ENCODE measurements around the gene RALB. TPM values are rescaled to one million over a fixed set of nuclear protein-coding genes. Genes with fewer than 3 reads are reported as not detected.

RALB gene
- total RNA-seq, 4 donors from 2014 or later, result 22.4 to 42.8 (median 34.9) TPM

GRCh38 chr2:120206022-120206581 is 46.5 kb upstream of the RALB start:
- DNase-seq (ENCODE audit: low spot score in 2 of 2), result peak in 1 of 2 donors; percentile 83
- no peak for TF ChIP-seq POLR2A (IDR thresholded peaks at IDR 0.05)
- TF ChIP-seq, protein P1, sequence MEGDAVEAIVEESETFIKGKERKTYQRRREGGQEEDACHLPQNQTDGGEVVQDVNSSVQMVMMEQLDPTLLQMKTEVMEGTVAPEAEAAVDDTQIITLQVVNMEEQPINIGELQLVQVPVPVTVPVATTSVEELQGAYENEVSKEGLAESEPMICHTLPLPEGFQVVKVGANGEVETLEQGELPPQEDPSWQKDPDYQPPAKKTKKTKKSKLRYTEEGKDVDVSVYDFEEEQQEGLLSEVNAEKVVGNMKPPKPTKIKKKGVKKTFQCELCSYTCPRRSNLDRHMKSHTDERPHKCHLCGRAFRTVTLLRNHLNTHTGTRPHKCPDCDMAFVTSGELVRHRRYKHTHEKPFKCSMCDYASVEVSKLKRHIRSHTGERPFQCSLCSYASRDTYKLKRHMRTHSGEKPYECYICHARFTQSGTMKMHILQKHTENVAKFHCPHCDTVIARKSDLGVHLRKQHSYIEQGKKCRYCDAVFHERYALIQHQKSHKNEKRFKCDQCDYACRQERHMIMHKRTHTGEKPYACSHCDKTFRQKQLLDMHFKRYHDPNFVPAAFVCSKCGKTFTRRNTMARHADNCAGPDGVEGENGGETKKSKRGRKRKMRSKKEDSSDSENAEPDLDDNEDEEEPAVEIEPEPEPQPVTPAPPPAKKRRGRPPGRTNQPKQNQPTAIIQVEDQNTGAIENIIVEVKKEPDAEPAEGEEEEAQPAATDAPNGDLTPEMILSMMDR (IDR thresholded peaks at IDR 0.05), result no peak
- intact Hi-C loops (cut with DNase I; ENCODE audit: low total_unique reads), result no loop called here
- H3K4me3 ChIP-seq (ENCODE audit: low read depth, poor library complexity, severe bottlenecking), result no peak overlapping the region
- 69 to 72% methylated on average over 2 to 8 of the region's 8 CpGs for WGBS, 2 donors

GRCh38 chr2:120208381-120209353 is 44.0 kb upstream of the RALB start:
- no peak for DNase-seq (ENCODE audit: low spot score in 2 of 2)
- intact Hi-C loops (cut with DNase I; ENCODE audit: low total_unique reads), result no loop called here
- 94 to 96% methylated on average over 10 of the region's 10 CpGs for WGBS, 2 donors
- TF ChIP-seq, protein P1 (IDR thresholded peaks at IDR 0.05), result no peak
- no peak for TF ChIP-seq POLR2A (IDR thresholded peaks at IDR 0.05)
- no peak overlapping the region for H3K4me3 ChIP-seq (ENCODE audit: low read depth, poor library complexity, severe bottlenecking)

DNA sequence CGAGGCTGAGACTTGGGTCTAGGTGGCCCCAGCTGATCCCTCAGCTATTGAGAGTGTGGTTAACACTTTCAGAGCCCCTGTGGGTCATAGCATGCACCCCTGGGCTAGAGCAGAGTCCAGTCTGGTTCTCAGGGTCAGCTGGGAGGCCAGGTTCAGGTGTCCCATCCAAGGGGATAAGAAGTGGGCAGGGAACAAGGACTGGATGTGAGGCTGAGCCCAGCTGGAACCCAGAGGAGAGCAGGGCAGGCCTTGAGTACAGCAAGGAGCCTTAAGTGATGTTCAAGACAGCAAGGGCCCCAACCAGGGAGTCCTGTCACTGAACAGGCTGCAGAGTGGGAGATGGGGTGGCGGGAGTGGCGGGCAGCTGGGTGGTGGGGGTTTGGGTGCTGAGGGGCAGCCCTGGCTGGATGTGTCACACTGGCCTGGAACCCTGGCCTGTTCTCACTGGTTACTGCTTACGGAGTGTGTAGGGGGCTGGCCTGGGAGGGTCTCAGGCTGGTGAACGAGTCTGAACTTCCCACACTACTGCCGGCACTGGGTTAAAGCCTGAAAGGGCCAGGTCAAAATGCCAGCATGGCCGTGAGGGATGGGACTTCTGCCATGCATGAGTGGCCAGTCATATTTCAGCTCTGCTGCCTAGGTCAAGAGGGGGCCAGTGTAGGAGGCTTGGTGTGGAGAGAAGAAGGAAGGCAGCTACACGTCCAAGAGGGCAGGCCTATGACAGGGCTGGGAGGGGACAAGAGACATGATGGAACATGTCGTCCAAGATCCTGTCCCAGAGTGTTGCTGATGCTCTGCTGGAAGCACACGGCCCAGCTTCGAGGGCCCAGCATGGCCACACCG is 43.0 kb upstream of the RALB start:
- intact Hi-C loops (cut with DNase I; ENCODE audit: low total_unique reads), result no loop called here
- TF ChIP-seq, protein P1 (IDR thresholded peaks at IDR 0.05), result no peak
- TF ChIP-seq POLR2A (IDR thresholded peaks at IDR 0.05), result no peak
- no peak for DNase-seq (ENCODE audit: low spot score in 2 of 2)
- 72 to 78% methylated on average over 12 of the region's 12 CpGs for WGBS, 2 donors
- no peak overlapping the region for H3K4me3 ChIP-seq (ENCODE audit: low read depth, poor library complexity, severe bottlenecking)

- 43 to 56% methylated on average over 10 of the region's 10 CpGs for whole genome bisulfite sequencing, 2 donors
- no peak overlapping the region for H3K4me3 ChIP-seq (ENCODE audit: low read depth, poor library complexity, severe bottlenecking)
- no peak for DNase-seq (ENCODE audit: low spot score in 2 of 2)
- no peak for TF ChIP-seq POLR2A (IDR thresholded peaks at IDR 0.05)
- TF ChIP-seq, protein P1 (IDR thresholded peaks at IDR 0.05), result no peak
- intact Hi-C loops (cut with DNase I; ENCODE audit: low total_unique reads), result no loop called here
These were observed 42.4 kb upstream of the RALB start for GRCh38 chr2:120210270-120210693.

DNA sequence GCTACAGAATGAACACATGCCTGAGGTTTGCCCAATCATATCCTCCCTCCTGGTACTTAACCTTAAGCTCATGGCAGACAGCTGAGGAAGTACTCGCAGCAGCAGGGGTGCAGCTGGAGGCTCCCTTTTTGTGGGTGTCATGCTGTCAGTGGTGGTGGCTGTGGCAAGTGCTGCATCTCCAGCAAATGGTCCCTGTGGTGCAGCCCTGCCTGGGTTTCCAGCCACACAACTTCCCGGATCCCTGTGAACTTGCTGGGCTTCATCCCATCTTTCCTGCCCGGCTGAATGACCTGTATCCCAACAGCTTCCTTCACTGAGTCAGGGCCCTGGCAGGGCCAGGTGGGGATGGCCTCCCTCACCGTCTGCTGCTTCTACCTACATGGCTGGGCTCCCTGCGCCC is 34.5 kb upstream of the RALB start:
- 94 to 96% methylated on average over 4 to 5 of the region's 5 CpGs for WGBS, 2 donors
- intact Hi-C loops (cut with DNase I; ENCODE audit: low total_unique reads), result no loop called here
- TF ChIP-seq POLR2A (IDR thresholded peaks at IDR 0.05), result no peak
- TF ChIP-seq, protein P1 (IDR thresholded peaks at IDR 0.05), result no peak
- H3K4me3 ChIP-seq (ENCODE audit: low read depth, poor library complexity, severe bottlenecking), result no peak overlapping the region
- DNase-seq (ENCODE audit: low spot score in 2 of 2), result peak in 1 of 2 donors; percentile 68

Data from lower leg skin (tissue), 4 donors.